PC-3 (cell line): ENCODE results near the gene ADARB2. TPM values are rescaled to one million over a fixed set of nuclear protein-coding genes. Genes with fewer than 3 reads are reported as not detected.

Experiments used
- ATAC-seq: fragments of 200-7000 bp; cut with Tn5 transposase; 2 replicates; pipeline ENCODE4 v1.9.1; 2020; ENCODE audit warnings: mild to moderate bottlenecking, moderate library complexity
- BruUV-seq: library from RNA; stranded (reverse); fragments of 400-500 nt; replicated peaks from 2 replicates; lab custom pipeline; 2021; lab: Mats Ljungman, UMichigan
- CTCF ChIA-PET: fragments of 300-600 bp; sonication (Branson Sonifier 250); formaldehyde crosslinking; loops from one replicate; lab custom pipeline; 2022; ENCODE audit warnings: antibody characterized with exemption; lab: Charles Lee
- POLR2A ChIA-PET: fragments of 300-600 bp; sonication (Branson Sonifier 250); formaldehyde crosslinking; loops from one replicate; lab custom pipeline; 2022; ENCODE audit warnings: antibody characterized with exemption; ENCODE audit not compliant: unreplicated experiment; lab: Charles Lee
- DNase-seq: peaks from one replicate; pipeline ENCODE4 v3.0.0-alpha.2; 2015
- H2AFZ ChIP-seq: fragments of 300-600 bp; sonication (generic); 2 replicates; pipeline ENCODE4 v1.6.0; 2016; ENCODE audit warnings: antibody characterized with exemption, low read length
- H3F3A ChIP-seq: fragments of 300-600 bp; sonication (generic); one replicate; pipeline ENCODE4 v1.6.0; 2017; ENCODE audit warnings: antibody characterized with exemption, low read length, control low read depth, mild to moderate bottlenecking; ENCODE audit not compliant: unreplicated experiment
- H3K27ac ChIP-seq: fragments of 300-600 bp; sonication (generic); 2 replicates; pipeline ENCODE4 v1.5.1; 2016; ENCODE audit warnings: mild to moderate bottlenecking, low read length
- H3K27me3 ChIP-seq: fragments of 300-600 bp; sonication (generic); 2 replicates; pipeline ENCODE4 v1.6.1; 2016; ENCODE audit warnings: low read length, mixed read lengths
- H3K36me3 ChIP-seq: fragments of 300-600 bp; sonication (generic); 2 replicates; pipeline ENCODE4 v1.6.1; 2016; ENCODE audit warnings: low read depth, mixed run types, low read length, mixed read lengths
- H3K4me1 ChIP-seq: fragments of 300-600 bp; sonication (generic); 2 replicates; pipeline ENCODE4 v1.5.1; 2016; ENCODE audit warnings: low read length; ENCODE audit not compliant: insufficient read depth
- H3K4me2 ChIP-seq: fragments of 300-600 bp; sonication (generic); 2 replicates; pipeline ENCODE4 v1.6.0; 2016; ENCODE audit warnings: low read length
- H3K4me3 ChIP-seq: fragments of 300-600 bp; sonication (generic); 2 replicates; pipeline ENCODE4 v1.5.1; 2016; ENCODE audit warnings: mild to moderate bottlenecking, low read length, mixed read lengths
- H3K79me2 ChIP-seq: fragments of 300-600 bp; sonication (generic); 2 replicates; pipeline ENCODE4 v1.6.1; 2017; ENCODE audit warnings: low read length, mixed read lengths
- H3K9ac ChIP-seq: fragments of 300-600 bp; sonication (generic); 2 replicates; pipeline ENCODE4 v1.6.0; 2016; ENCODE audit warnings: mild to moderate bottlenecking, low read length
- H3K9me2 ChIP-seq: fragments of 300-600 bp; sonication (generic); replicated peaks from 2 replicates; pipeline ENCODE4 v1.6.1; 2016; ENCODE audit warnings: mixed run types, low read length, mixed read lengths
- H3K9me3 ChIP-seq: fragments of 300-600 bp; sonication (generic); 2 replicates; pipeline ENCODE4 v1.6.1; 2016; ENCODE audit warnings: low read length, mixed read lengths
- H4K20me1 ChIP-seq: fragments of 300-600 bp; sonication (generic); 2 replicates; pipeline ENCODE4 v1.6.1; 2016; ENCODE audit warnings: low read length, mixed read lengths
- CTCF ChIP-seq: fragments of 300-600 bp; sonication (generic); conservative IDR thresholded peaks from 2 replicates; pipeline ENCODE4 v1.5.1; 2017; ENCODE audit warnings: antibody characterized with exemption, low read depth, mild to moderate bottlenecking, low read length
- EZH2 ChIP-seq: fragments of 300-600 bp; sonication (generic); IDR thresholded peaks from one replicate; pipeline ENCODE4 v1.6.1; 2017; ENCODE audit warnings: antibody characterized with exemption, mild to moderate bottlenecking, low read length; ENCODE audit not compliant: unreplicated experiment
- EZH2phosphoT487 ChIP-seq: fragments of 300-600 bp; sonication (generic); IDR thresholded peaks from 2 replicates; pipeline ENCODE4 v1.6.1; 2018; ENCODE audit warnings: mild to moderate bottlenecking, antibody characterized with exemption, low read length, borderline replicate concordance
- intact Hi-C: fragments of 100-400 bp; cut with micrococcal nuclease; formaldehyde crosslinking; loops from 2 replicates; pipeline ENCODE4 v1.9.0; 2023
- total RNA-seq: library from RNA; depleted of rRNA; stranded (reverse); fragments of >200 nt; gene quantifications from 2 replicates; pipeline ENCODE4 v1.2.3, GENCODE V29; 2014

Gene ADARB2
- total RNA-seq, 1 experiment from 2014 or later: not detected

GRCh38 chr10:1492641-1493040, 244.7 kb downstream of the ADARB2 start:
- Histone ChIP-seq H3K79me2 (no peaks in the 10 kb centered on the region), H3K27me3 (no peaks in the 10 kb centered on the region), H3K9me2 (no peaks in the 10 kb centered on the region), H3K4me2 (no peak overlapping the region), H3K27ac (no peak overlapping the region), H3K36me3 (no peaks in the 10 kb centered on the region), H2AFZ (no peak overlapping the region), H3F3A (no peaks in the 10 kb centered on the region), H3K4me3 (no peak overlapping the region), H4K20me1 (no peaks in the 10 kb centered on the region), H3K9me3 (no peaks in the 10 kb centered on the region), H3K4me1 (no peaks in the 10 kb centered on the region), H3K9ac (no peak overlapping the region)
- ATAC-seq: no peak
- ChIA-PET CTCF (no interaction called here), POLR2A (no interaction called here)
- intact Hi-C loops: no loop called here
- no peak for TF ChIP-seq EZH2phosphoT487
- TF ChIP-seq EZH2: no peak
- TF ChIP-seq CTCF: no peak
- no TSS peak for BruUV-seq
- DNase-seq: no peak

- DNase-seq: no peak
- Histone ChIP-seq H3K9me3 (no peaks in the 10 kb centered on the region), H3F3A (no peaks in the 10 kb centered on the region), H3K4me2 (no peak overlapping the region), H3K4me1 (no peaks in the 10 kb centered on the region), H3K4me3 (no peak overlapping the region), H3K27ac (no peak overlapping the region), H4K20me1 (no peaks in the 10 kb centered on the region), H2AFZ (no peak overlapping the region), H3K79me2 (no peaks in the 10 kb centered on the region), H3K36me3 (no peaks in the 10 kb centered on the region), H3K9me2 (no peaks in the 10 kb centered on the region), H3K27me3 (no peaks in the 10 kb centered on the region), H3K9ac (no peak overlapping the region)
- intact Hi-C loops: no loop called here
- ChIA-PET CTCF (no interaction called here), POLR2A (no interaction called here)
- no TSS peak for BruUV-seq
- no peak for ATAC-seq
- TF ChIP-seq EZH2 (no peak), EZH2phosphoT487 (no peak), CTCF (no peak)
Measured at GRCh38 chr10:1491901-1492300, 245.4 kb downstream of the ADARB2 start.

- H3K9me3 ChIP-seq: no peaks in the 10 kb centered on the region
- ChIA-PET CTCF (no interaction called here), POLR2A (no interaction called here)
- intact Hi-C loops: no loop called here
- ATAC-seq (no peak), DNase-seq (no peak)
- H3K9ac ChIP-seq: no peak overlapping the region
- no peaks in the 10 kb centered on the region for H3F3A ChIP-seq
- no peak overlapping the region for H3K4me2 ChIP-seq
- no peak overlapping the region for H3K4me3 ChIP-seq
- no peaks in the 10 kb centered on the region for H4K20me1 ChIP-seq
- H3K36me3 ChIP-seq: no peaks in the 10 kb centered on the region
- H3K9me2 ChIP-seq: no peaks in the 10 kb centered on the region
- BruUV-seq: no TSS peak
- no peaks in the 10 kb centered on the region for H3K79me2 ChIP-seq
- no peaks in the 10 kb centered on the region for H3K27me3 ChIP-seq
- H3K27ac ChIP-seq: no peak overlapping the region
- H2AFZ ChIP-seq: no peak overlapping the region
- no peaks in the 10 kb centered on the region for H3K4me1 ChIP-seq
- TF ChIP-seq EZH2phosphoT487 (no peak), CTCF (no peak), EZH2 (no peak)
Measured at GRCh38 chr10:1489801-1490200, 247.5 kb downstream of the ADARB2 start.
